GM18508 (cell line): Measurements from ENCODE around the gene ZNF232.
"Not testable (repeated sequence)": the region's sequence is repeated elsewhere in the genome, so short reads cannot be mapped to it uniquely, and the experiment has no call there.

Experiments used
- ATAC-seq: cut with Tn5 transposase; IDR thresholded peaks from one replicate; pipeline ENCODE4 v1.9.1; 2021; ENCODE audit warnings: moderate number of reproducible peaks; ENCODE audit not compliant: insufficient read depth, unreplicated experiment

Gene ZNF232

GRCh38 chr17:5130687-5131086 is 19.0 kb upstream of the ZNF232 start:
- ATAC-seq, result not testable (repeated sequence)

- ATAC-seq, result not testable (repeated sequence)
Observed at GRCh38 chr17:5130261-5130660, 18.6 kb upstream of the ZNF232 start.

GRCh38 chr17:5129770-5130169 is 18.1 kb upstream of the ZNF232 start:
- ATAC-seq, result not testable (repeated sequence)

- no peak for ATAC-seq
Observed at GRCh38 chr17:5128905-5129535, 17.3 kb upstream of the ZNF232 start.

- ATAC-seq, result not testable (repeated sequence)
Observed at GRCh38 chr17:5128387-5128786, 16.7 kb upstream of the ZNF232 start.

GRCh38 chr17:5127910-5128309 is 16.2 kb upstream of the ZNF232 start:
- ATAC-seq, result no peak

- no peak for ATAC-seq
Observed at GRCh38 chr17:5126719-5127488, 15.2 kb upstream of the ZNF232 start.

GRCh38 chr17:5124896-5125295 is 13.2 kb upstream of the ZNF232 start:
- ATAC-seq, result not testable (repeated sequence)

- ATAC-seq, result not testable (repeated sequence)
Observed at GRCh38 chr17:5124125-5124760, 12.6 kb upstream of the ZNF232 start.

GRCh38 chr17:5123343-5124124 is 11.9 kb upstream of the ZNF232 start:
- no peak for ATAC-seq

GRCh38 chr17:5122586-5123342 is 11.1 kb upstream of the ZNF232 start:
- no peak for ATAC-seq

GRCh38 chr17:5122056-5122455 is 10.4 kb upstream of the ZNF232 start:
- ATAC-seq, result not testable (repeated sequence)

GRCh38 chr17:5121186-5121841 is 9.6 kb upstream of the ZNF232 start:
- ATAC-seq, result no peak

- not testable (repeated sequence) for ATAC-seq
Observed at GRCh38 chr17:5120436-5121185, 8.9 kb upstream of the ZNF232 start.

GRCh38 chr17:5120036-5120435 is 8.4 kb upstream of the ZNF232 start:
- ATAC-seq, result no peak

- ATAC-seq, result no peak
Observed at GRCh38 chr17:5118219-5118618, 6.5 kb upstream of the ZNF232 start.

- ATAC-seq, result no peak
Observed at GRCh38 chr17:5115673-5116651, 4.3 kb upstream of the ZNF232 start, which contains the start of gene USP6. Gene USP6 (plus strand): TSS chr17:5116032. CDS start chr17:5130368, 14,336 bp downstream.
